T-helper 1 cell (primary cell): Measurements from ENCODE around the gene ZNF771.

ENCODE experiments used
- DNase-seq, 5 donors: peaks; one replicate each; pipeline ENCODE4 v3.0.0-alpha.2; 2012 to 2020

Gene ZNF771

DNA sequence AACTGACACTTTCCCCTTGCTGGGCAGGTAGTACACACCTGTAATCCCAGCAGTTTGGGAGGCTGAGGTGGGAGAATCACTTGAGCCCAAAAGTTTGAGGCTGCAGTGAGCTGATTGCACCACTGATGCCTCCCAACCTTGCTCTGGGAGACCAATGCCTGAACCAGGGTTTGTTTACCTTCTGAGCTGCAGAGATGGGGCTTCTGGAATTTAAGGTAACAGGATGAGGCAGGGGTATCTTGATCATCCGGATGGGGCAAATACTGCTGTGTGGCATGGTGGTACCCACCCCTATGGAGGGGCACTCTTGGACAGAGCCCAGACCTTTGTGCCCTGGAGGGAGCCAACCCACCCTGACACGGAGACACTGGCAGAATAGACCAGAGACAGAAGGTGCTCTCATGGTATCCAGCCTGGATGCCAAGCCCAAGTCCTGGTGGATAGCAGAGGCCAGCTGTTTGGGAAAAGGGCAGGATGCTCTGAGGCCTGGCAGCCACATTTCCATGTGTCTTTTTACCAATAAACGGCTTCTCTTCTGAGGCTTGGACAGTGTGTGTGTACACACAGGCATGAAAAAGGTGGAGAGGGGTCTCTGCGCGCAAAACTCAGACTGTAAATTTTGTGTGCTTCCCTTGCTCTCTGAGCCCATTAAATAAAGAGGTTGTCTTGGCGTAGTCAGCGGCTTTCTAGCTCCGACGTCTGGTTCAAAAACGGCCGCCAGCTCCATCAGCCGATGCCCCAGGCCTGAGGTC, 7.8 kb upstream of the ZNF771 start:
- DNase-seq = no peak

DNA sequence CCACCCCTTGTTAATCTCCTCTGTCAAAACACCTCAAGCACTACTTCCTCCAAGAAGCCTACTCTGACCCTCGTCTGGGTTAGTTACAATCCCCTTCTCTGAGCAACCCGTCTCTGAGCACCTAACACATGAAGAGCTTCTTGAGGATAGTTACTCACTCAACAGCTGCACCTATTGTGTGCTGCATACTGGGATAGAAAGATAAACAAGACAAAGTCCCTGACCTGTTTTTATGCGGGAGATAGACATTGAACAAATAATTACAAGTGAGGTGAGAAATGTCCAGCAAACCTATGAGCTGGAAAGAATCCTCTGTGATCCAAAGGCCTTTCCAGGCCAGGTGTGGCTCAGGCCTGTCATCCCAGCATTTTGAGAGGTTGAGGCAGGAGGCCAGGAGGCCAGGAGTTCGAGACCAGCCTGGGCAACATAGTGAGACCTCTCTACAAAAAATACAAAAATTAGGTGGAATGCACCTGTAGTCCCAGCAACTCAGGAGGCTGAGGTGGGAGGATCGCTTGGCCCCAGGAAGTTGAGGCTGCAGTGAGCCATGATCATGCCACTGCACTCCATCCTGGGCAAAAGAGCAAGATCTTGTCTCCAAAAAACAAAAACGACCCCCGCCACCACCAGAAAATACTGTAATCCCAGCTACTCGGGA, 5.5 kb upstream of the ZNF771 start:
- DNase-seq = no peak

DNA sequence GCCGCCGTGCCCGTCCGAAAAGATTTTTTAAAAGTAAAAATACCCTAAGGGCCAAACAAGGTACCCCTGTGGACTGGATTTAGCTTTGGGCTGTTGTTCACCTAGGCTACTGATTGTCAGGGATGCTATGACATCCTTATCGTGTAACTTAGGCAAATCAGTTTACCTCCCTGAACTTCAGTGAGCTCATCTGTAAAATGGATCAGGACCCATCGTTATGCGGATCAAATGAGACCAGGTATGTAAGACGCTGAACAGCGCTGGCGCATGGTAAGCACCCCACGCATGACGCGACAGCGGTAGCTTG, 658 bp upstream of the ZNF771 start:
- DNase-seq = no peak

DNA sequence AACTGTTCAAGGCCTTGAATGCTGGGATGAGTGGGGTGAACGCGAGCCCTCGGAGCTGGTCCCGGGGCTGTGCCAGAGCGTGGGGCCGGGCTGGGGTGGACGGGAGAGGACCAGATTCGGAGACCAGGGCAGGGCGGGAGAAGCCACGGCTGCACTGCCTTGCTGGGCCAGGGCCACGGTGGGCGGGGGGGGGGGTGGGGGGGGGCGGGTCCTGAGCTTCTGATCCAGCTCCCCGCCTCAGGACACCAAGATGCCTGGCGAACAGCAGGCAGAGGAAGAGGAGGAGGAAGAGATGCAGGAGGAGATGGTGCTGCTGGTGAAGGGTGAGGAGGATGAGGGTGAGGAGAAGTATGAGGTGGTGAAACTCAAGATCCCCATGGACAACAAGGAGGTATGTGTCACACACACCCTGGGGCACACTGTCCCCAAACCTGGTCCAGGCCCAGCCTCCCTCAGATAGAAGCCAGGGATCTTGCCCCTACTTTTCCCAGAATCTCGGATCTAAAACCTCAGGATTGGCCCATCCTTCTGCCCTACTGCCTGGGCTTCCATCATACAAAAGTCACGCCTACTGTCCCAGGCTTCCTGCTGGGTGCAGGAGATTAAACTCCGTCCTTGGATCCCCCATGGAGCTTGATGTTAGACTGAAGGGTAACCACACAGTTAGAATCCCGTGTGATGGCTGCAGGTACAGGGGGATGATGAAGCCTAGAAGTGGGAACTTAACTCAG, 563 bp downstream of the ZNF771 start:
- DNase-seq = no peak

DNA sequence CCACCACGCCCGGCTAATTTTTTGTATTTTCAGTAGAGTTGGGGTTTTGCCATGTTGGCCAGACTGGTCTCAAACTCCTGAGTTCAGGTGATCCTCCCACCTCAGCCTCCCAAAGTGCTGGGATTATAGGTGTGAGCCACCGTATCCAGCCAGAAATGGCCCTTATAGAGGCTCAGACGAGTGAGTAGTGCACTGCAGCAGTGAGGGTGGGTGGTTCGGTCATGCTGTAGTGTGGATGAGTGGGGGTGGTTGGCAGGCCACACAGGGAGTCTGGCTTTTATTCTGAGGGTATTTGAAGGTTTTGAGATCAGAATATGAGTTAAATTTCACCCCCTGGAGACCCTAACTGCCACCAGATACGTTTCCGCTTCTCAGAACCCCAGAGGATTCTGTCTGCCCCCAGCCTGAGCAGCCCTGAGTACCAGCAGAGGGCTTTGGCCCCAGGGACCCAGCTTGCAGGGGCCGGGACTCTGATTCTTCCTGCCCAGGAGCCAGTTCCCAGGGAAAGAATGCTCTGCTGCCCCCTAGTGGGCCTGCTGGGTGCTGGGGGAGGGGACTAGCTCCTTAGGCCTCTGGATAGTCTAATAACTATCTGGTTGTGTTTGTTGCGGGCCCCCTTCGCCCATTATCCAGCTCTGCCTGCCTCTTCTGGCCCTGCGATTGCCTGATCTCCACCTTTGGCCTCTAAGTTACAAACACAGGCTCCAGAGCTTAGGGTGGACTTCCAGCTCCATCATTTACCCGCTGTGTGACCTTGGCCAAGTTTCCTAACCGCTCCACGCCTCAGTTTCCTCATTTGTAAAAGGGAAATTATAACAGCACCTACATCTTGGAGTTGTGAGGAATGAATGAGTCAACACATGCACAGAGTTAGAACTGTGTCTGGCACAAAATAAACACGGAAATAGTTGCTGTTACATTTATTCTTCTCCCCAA, 2.0 kb downstream of the ZNF771 start:
- peak; percentile 79 to 93 (median 84) for DNase-seq

DNA sequence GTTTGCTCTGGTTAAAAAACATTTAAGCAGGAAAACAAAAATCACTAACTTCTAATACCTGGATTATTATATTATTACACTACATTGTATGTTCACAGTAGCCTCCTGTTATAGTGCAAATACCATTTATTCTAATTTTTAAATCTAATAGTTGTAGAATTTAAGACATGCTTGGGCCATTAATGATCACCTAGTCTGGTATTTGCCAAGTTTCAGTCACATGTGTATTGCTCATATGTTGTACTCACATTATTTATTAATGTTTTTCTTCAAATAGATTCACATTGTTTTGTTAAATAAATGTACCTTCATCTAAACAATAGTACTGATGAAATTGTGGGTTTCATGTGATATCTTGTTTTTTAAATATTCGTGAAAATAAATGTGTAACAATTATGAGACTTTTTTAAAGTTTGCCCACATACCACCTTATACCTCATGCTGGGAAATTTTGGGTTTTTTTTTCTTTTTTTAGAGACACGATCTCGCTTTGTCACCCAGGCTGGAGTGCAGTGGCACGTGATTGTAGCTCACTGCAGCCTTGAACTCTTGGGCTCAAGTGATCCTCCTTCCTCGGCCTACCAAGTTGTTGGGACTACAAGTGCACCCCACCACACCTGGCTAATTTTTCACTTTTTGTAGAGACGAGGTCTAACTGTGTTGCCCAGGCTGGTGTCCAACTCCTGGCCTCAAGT, 5.9 kb downstream of the ZNF771 start:
- no peak for DNase-seq

DNA sequence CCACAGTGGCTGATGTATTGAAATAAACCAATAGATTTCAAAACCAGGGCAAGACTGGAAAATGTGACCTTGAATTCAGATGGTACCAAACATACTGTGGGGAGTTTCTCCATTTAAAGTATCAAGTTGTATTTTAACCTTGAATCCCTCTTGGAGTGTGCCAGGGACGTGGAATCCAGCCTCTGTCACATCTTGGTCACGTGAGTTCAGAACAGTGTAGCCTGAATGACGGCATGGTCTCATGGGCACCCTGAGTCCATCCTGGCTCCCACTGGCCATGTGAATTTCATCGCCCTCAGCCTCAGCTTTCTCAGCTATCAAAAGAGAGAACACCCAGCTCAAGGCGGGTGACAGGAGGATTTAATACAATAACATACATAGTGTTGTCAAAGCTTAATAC, 6.8 kb downstream of the ZNF771 start:
- no peak for DNase-seq

DNA sequence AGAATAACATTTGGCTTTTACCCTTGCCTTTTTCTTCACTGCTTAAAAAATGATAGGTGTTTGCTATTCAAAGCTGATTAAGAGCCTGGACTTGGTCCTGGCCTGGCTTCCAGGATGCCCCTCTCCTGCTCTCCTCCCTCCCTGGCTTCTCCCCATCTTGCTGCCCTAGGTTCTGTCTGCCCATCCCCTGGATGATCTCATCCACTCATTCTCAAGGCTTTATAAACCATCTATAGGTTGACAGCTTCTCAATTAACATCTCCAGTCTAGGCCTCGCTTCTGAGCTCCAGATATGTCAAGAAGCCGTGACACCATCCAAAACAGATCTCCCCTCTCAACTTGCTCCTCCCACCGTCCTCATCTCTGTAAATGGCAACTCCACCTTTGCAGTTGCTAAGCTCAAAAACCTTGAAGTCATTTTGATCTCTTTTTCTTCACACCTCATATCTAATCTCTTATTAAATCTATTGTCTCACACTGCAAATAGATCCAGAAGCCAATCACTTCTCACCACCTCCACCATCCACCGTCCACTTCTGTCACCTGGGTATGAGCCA, 8.7 kb downstream of the ZNF771 start:
- no peak for DNase-seq

DNA sequence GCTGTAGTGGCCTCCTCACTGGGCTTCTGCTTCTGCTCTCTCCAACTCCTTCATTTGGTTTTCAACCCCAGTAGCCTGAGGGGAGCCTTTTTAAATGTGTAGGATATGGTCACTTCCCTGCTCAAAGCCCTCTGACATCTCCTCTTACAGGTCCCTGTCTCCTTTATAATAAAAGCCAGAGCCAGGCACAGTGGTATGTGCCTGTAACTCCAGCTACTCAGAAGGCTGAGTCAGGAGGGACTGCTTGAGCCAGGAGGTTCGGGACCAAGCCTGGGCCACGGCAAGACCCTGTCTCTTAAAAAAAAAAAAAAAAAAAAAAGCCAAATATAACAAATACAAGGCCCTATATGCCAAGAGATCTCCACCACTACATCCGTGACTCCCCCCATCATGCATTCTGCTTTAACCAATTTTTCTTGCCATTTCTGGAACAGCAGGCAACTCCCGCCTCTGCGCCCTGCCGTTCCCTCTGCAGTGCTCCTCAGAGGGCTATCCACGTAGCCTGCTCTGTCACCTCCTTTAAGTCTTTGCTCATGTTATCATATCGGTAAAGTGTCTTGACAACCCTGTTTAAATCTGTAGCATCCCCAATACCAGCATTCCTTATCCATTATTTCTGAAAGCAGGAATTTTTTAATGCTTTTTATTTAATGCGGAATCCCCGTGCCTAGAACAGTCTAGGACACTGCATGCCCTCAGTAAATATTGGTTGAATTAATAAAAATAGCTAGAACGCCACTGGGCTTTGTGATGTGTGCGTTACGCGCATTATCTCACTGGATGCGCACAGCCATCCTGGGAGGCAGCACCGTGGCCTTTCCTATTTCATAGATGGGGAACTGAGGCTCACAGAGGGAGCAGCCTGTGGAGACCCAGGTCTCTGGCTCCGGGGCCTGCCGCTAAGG, 9.5 kb downstream of the ZNF771 start:
- DNase-seq = no peak

DNA sequence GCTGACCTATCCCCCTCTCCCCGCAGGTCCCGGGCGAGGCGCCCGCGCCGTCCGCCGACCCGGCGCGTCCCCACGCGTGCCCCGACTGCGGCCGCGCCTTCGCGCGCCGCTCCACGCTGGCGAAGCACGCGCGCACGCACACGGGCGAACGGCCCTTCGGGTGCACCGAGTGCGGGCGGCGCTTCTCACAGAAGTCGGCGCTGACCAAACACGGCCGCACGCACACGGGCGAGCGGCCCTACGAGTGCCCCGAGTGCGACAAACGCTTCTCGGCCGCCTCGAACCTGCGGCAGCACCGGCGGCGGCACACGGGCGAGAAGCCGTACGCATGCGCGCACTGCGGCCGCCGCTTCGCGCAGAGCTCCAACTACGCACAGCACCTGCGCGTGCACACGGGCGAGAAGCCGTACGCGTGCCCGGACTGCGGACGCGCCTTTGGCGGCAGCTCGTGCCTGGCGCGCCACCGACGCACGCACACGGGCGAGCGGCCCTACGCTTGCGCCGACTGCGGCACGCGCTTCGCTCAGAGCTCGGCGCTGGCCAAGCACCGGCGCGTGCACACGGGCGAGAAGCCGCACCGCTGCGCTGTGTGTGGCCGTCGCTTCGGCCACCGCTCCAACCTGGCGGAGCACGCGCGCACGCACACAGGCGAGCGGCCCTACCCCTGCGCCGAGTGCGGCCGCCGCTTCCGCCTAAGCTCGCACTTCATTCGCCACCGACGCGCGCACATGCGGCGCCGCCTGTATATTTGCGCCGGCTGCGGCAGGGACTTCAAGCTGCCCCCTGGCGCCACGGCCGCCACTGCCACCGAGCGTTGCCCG, 10.3 kb downstream of the ZNF771 start:
- DNase-seq = peak; percentile 77 to 97 (median 81)

DNA sequence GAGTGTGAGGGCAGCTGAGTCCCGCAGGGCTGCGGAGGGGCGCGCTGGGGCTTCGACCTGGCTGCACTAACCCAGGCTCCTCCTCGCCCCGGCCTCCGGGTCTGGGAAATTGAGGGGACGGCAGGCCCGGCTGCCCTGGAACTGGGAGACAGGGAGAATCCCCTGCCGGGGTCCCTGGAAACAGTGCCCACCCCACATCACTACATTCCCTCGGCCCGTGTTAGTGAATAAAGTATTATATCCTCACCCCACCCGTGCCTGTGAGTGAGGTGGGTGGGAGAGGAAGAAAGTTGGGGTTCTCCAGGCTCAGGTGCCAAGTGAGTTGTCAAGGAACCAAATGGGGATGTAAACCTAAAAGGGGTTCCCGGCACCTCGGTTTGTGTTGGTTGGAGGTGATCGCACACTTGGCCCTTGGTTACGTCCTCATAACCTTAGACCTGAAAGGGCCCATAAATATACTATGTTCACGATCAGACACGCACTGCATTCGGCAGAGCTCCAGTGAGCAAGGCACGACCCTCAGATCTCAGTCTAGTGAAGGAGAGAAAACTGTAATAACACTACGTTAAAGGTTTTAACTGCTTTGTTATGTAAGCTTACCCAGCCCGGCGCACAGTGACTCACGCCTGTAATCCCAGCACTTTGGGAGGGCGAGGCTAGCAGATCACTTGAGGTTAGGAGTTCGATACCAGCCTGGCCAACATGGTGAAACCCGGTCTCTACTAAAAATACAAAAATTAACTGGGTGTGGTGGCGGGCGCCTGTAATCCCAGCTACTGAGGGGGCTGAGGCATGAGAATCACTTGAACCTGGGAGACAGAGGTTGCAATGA, 11.2 kb downstream of the ZNF771 start:
- no peak for DNase-seq

DNA sequence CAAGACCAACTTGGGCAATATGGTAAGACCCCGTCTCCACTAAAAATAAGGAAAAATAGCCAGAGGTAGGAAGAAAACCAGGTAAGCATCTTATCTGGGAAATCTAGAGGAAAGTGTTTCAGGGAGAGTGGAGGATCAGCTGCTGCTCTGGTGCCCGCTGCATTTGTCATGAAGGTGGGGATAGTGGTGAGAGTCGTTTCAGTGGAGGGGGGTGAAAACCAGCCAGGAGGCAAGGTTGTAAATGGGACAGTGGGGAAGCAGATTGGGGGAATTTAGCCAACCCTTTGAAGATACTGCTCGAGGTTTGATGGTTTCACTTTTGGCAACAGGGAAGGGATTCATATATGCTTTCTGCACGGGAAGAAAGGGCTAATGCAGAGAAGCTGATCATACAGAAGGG, 13.6 kb downstream of the ZNF771 start:
- DNase-seq = no peak

DNA sequence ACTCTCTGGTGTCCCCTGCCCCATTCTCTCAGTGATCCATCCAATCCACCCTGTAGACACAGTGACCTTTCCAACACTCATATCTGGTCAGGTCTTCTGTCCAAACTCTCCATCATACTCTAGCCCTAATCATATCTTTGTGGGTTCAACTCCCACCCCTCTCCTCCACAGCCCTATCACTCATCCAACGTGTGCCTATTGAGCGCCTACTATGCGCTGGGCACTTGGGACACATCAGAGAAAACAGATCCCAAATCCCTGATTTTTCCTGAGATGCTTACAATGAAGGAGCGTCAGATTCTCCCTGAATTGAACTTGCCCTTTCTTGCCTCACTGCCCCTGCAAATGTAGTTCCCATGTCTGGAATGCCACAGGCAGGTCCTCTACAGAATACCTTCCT, 20.6 kb downstream of the ZNF771 start:
- no peak for DNase-seq

DNA sequence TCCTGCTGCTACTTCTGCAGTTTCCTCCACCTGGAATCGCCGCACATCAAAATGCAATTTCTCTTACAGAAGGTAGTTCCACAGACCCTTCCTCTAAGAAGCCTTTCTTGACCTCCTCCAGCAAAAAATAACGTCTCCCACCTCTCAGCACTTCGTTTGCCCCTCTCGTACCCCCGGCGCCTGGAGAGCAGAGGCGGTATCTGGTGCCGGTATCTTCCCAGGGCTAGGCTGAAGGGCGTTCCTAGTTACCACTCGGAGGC, 21.9 kb downstream of the ZNF771 start:
- no peak for DNase-seq

DNA sequence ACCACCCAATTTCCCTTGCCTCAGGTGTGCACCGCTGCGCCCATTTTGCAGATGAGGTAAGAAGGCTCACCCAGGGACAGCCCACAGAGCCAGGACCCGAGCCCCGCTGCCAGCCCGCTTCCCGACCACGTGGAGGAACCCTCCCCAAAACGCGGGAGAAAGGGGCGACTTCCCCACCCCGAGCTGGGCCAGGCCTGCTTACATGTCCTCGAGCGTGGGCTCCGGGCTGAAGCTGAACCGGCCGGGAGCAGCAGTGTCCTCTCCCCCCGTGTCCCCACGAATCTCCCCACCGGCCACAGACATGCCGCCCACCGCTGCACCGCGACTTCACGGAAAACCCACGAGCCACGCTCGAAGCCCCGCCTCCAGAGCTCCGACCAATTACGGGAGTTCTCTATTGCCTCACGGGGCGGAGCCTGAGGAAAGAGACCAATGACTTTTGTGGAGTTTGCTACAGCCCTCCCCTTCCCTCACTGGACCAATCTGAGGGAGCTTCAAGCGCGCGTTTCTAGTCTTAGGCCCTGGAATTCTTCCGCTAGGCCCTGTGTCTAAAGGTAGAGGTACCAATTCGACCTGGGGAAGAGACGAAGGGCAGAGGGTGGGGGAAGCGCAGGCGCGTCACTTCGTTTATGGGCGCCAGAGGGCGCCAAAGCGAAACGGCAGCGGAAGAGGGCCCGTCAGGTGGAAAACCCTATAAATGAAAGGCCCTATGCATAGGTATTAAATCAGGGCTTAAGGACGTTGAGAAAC, 22.4 kb downstream of the ZNF771 start, which contains the start of gene DCTPP1:
Gene DCTPP1 (minus strand): TSS at position 353 of the 750 bp plus-strand sequence. CDS start 50 bp downstream, at position 303.
- peak; percentile 91 to 99 (median 96) for DNase-seq

DNA sequence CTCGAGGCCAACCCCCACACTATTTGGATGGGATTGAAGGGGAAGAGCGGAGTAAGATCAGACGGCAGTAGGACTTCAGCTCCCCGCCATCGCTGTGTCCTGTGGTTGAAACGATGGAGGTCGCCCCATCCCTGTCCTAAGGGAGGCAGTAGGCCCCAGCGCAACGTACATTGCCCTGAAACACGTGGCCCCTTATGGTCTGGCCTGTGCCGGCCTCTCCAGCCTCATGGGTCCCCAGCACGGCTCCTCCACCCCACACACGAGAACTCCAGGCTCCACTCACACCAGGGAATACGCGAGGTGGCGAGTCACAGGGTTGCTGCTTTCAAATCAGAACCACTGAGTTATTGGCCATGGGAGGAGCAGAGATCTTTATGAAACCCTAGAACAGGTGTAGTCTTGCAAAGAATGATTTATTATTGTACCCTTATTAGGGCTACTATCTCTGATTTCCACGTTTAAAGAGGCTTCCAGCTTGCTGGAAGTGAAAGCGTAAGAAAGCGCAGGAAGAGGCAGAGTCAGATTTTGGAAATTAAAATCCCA, 23.1 kb downstream of the ZNF771 start:
- peak in 1 of 5 donors; percentile 8 for DNase-seq

DNA sequence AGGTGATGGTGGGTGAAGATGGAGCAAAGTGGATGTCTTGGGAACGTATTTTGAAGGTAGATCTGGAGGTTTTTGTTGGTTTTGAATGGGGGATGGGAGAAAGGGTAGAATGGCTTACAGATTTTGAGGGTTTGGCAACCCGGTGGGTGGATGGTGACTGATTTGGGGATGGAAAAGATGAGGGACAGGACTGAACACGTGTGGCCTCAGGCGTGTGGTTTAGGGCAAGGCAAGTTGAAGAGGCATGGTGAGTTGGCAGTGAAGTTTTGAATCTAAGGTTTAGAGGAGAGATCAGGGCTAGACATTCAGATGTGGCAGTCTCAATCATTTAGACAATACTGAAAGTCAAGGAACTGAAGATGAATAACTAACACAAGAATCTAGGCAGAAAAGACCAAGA, 27.4 kb downstream of the ZNF771 start:
- DNase-seq = no peak

DNA sequence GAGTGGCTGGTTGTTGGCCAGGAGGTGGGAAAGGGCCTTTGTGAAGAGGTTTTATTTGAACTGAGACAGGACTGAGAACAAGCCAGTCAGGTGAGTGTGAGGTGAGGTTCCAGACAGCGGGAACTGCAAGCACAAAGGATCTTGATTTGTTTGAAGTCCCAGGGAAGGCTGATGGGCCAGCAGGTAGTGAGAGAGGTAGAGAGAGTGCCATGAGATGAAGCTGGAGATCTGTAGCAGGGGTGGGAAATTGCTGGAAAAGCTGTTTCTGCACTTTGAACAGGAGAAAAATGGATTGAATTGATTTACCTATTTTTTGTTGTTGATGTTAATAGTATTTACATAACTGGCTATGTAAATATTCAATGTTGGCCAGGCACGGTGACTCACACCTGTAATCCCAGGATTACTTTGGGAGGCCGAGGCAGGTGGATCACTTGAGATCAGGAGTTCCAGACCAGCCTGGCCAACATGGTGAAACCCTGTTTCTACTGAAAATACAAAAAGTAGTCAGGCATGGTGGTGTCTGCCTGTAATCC, 30.2 kb downstream of the ZNF771 start:
- DNase-seq = no peak
